ENCODE results near the gene FAHD2B. TPM values are rescaled to one million over a fixed set of nuclear protein-coding genes. Genes with fewer than 3 reads are reported as not detected.
A peak's percentile ranks its signal among the peaks of the same experiment; 100 is the strongest.
"Not testable (repeated sequence)": the region's sequence is repeated elsewhere in the genome, so short reads cannot be mapped to it uniquely, and the experiment has no call there.

The FAHD2B gene
- polyA plus RNA-seq, 1 of the 3 experiments (the other 2 are of a cell fraction) = 13.3 TPM

- peaks cover 14% of the 10 kb centered on the region for H3K79me2 ChIP-seq (ENCODE audit: insufficient read depth)
- not testable (repeated sequence) for H4K20me1 ChIP-seq (ENCODE audit: insufficient read depth); H3F3A ChIP-seq (replicated peaks; ENCODE audit: insufficient read depth); H3K27me3 ChIP-seq (ENCODE audit: insufficient read depth); H3K9me2 ChIP-seq; H3K9me3 ChIP-seq; H3K4me1 ChIP-seq (ENCODE audit: control insufficient read depth in 1 of 2, insufficient read depth in 2 of 2, low read depth in 1 of 2, low read length in 1 of 2); H3K36me3 ChIP-seq (replicated peaks in 1 of 2; ENCODE audit: control insufficient read depth in 1 of 2, insufficient read depth in 2 of 2, low read length in 1 of 2)
- TF ChIP-seq YY1 (IDR thresholded peaks at IDR 0.05; ENCODE audit: low read depth) (0 out of 2 replicates have a peak, but pooled peaks have one; percentile 25), SMC3 (IDR thresholded peaks at IDR 0.05; ENCODE audit: low read depth, low read length) (peak; percentile 8; the same call in 1 of the 2 replicates), MAX (IDR thresholded peaks at IDR 0.05; ENCODE audit: low read depth) (0 out of 2 replicates have a peak, but pooled peaks have one; percentile 18), MXI1 (IDR thresholded peaks at IDR 0.05; ENCODE audit: low read depth, low read length) (peak; percentile 24; the same call in 1 of the 2 replicates)
- TF ChIP-seq, protein P1, sequence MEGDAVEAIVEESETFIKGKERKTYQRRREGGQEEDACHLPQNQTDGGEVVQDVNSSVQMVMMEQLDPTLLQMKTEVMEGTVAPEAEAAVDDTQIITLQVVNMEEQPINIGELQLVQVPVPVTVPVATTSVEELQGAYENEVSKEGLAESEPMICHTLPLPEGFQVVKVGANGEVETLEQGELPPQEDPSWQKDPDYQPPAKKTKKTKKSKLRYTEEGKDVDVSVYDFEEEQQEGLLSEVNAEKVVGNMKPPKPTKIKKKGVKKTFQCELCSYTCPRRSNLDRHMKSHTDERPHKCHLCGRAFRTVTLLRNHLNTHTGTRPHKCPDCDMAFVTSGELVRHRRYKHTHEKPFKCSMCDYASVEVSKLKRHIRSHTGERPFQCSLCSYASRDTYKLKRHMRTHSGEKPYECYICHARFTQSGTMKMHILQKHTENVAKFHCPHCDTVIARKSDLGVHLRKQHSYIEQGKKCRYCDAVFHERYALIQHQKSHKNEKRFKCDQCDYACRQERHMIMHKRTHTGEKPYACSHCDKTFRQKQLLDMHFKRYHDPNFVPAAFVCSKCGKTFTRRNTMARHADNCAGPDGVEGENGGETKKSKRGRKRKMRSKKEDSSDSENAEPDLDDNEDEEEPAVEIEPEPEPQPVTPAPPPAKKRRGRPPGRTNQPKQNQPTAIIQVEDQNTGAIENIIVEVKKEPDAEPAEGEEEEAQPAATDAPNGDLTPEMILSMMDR (IDR thresholded peaks at IDR 0.05) = peak; percentile 24
- peak within 1 kb of the TSS; percentile 99 for H3K4me2 ChIP-seq
- CTCF ChIA-PET = interaction anchor here (0.7 to 2.9 kb wide), 21 partner anchors 9 to 707 kb away, joined by 3 to 37 read pairs (median 4); partner anchors contain the start of genes ANKRD39, CNNM3 and CNNM4
- H3K9ac ChIP-seq = peak within 1 kb of the TSS; percentile 78
- peak within 1 kb of the TSS; percentile 66 to 93 for H3K4me3 ChIP-seq (ENCODE audit: low read depth in 2 of 2, low read length in 1 of 2)
- WGBS (ENCODE audit: low lambda C conversion rate) = 2% methylated on average over 15 of the region's 74 CpGs
- H3K27ac ChIP-seq (ENCODE audit: low read depth in 2 of 2, low read length in 1 of 2) = peak within 1 kb of the TSS; percentile 75 to 88
- DNase-seq = peak; percentile 87
- peak within 1 kb of the TSS; percentile 100 for H2AFZ ChIP-seq (ENCODE audit: low read depth)
- POLR2A ChIA-PET = interaction anchor here (0.6 kb wide), 1 partner anchor 476 kb away, joined by 3 read pairs; no protein-coding TSS in a partner anchor
Measured at GRCh38 chr2:97113050-97113881, 18.6 kb upstream of the FAHD2B start, which contains the start of gene ANKRD36. Gene ANKRD36, plus strand, starts transcription at chr2:97113153. Its CDS starts 587 bp downstream, at chr2:97113740.

DNA sequence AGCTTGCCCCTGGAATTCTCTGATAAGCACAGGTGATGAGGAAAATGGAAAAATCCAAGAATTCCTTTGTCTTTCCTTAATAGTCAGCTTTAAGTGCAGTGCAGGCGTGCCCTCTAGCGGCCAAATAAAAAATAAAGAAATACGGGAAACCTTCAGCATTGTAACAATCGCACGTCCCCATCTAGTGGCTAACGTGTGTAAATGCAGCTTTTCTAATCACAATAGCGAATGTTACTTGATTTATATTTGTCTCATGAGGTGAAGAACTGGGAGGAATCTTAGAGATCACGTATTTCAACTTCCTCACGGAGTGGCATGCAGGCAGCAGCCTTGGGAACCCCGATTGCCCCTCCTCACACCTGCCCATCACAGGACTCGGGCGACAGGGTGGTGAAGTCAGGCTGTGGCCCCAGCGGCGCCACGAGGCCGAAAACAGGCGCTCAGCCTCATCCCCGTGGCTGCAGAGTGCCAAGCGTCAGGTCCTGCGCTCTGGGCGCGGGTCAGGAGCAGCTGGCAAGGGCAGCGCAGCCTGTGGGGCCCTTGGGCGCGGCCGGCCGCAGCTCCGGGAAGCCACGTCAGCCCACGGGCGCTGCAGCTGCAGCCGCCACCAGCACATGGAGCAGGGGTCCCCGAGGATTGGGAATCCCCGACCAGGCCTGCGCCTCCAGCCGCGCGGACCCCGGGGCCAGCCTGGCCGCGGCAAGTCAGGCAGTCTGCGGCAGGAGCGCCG is 17.8 kb upstream of the FAHD2B start:
- peak overlapping the region; percentile 99 for H3K4me2 ChIP-seq
- H3K27ac ChIP-seq (ENCODE audit: low read depth in 2 of 2, low read length in 1 of 2) = peak overlapping the region; percentile 75 to 88
- peaks cover 14% of the 10 kb centered on the region for H3K79me2 ChIP-seq (ENCODE audit: insufficient read depth)
- CTCF ChIA-PET = interaction anchor here (0.7 to 2.9 kb wide), 27 partner anchors 8 to 706 kb away, joined by 3 to 37 read pairs (median 4); partner anchors contain the start of genes ANKRD39, CNNM3 and CNNM4
- peak; percentile 47 for DNase-seq
- under 1% methylated on average over 18 of the region's 44 CpGs for WGBS (ENCODE audit: low lambda C conversion rate)
- not testable (repeated sequence) for H3K36me3 ChIP-seq (replicated peaks in 1 of 2; ENCODE audit: control insufficient read depth in 1 of 2, insufficient read depth in 2 of 2, low read length in 1 of 2); H3F3A ChIP-seq (replicated peaks; ENCODE audit: insufficient read depth); H3K27me3 ChIP-seq (ENCODE audit: insufficient read depth); H3K4me1 ChIP-seq (ENCODE audit: control insufficient read depth in 1 of 2, insufficient read depth in 2 of 2, low read depth in 1 of 2, low read length in 1 of 2); H3K9me2 ChIP-seq; H3K9me3 ChIP-seq; H4K20me1 ChIP-seq (ENCODE audit: insufficient read depth)
- peak overlapping the region; percentile 100 for H2AFZ ChIP-seq (ENCODE audit: low read depth)
- H3K9ac ChIP-seq = peak overlapping the region; percentile 78
- POLR2A ChIA-PET = interaction anchor here (0.6 kb wide), 1 partner anchor 475 kb away, joined by 3 read pairs; no protein-coding TSS in a partner anchor
- H3K4me3 ChIP-seq (ENCODE audit: low read depth in 2 of 2, low read length in 1 of 2) = peak overlapping the region; percentile 66 to 93
- TF ChIP-seq SMC3 (IDR thresholded peaks at IDR 0.05; ENCODE audit: low read depth, low read length) = peak; percentile 50
- TF ChIP-seq RAD21 (IDR thresholded peaks at IDR 0.05; ENCODE audit: low read length) = peak; percentile 74
- TF ChIP-seq, protein P1 (IDR thresholded peaks at IDR 0.05) = peak; percentile 92

DNA sequence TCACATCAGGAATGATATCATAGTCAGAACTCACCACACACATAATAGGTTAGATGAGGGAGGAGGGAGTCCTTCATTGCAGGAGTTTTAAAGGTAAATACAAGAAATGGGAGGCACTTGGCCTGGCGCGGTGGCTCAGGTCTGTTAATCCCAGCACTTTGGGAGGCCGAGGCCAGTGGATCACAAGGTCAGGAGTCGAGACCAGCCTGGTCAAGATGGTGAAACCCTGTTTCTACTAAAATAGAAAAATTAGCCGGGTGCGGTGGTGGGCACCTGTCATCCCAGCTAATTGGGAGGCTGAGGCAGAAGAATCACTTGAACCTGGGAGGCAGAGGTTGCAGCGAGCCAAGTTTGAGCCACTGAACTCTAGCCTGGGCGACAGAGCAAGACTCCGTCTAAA is 16.6 kb upstream of the FAHD2B start:
- 77% methylated on average over 9 of the region's 9 CpGs for WGBS (ENCODE audit: low lambda C conversion rate)
- H3K27ac ChIP-seq (ENCODE audit: low read depth in 2 of 2, low read length in 1 of 2); POLR2A ChIA-PET; H3K4me2 ChIP-seq; H2AFZ ChIP-seq (ENCODE audit: low read depth); H3K9ac ChIP-seq; DNase-seq; H3K27me3 ChIP-seq (ENCODE audit: insufficient read depth); H3K4me3 ChIP-seq (ENCODE audit: low read depth in 2 of 2, low read length in 1 of 2); H3K9me3 ChIP-seq; H3F3A ChIP-seq (replicated peaks; ENCODE audit: insufficient read depth); H3K9me2 ChIP-seq; H3K4me1 ChIP-seq (ENCODE audit: control insufficient read depth in 1 of 2, insufficient read depth in 2 of 2, low read depth in 1 of 2, low read length in 1 of 2); H4K20me1 ChIP-seq (ENCODE audit: insufficient read depth); H3K36me3 ChIP-seq (replicated peaks in 1 of 2; ENCODE audit: control insufficient read depth in 1 of 2, insufficient read depth in 2 of 2, low read length in 1 of 2): not testable (repeated sequence)
- CTCF ChIA-PET = interaction anchor here (1.8 to 2.9 kb wide), 4 partner anchors 95 to 161 kb away, joined by 7 to 37 read pairs (median 10); no protein-coding TSS in a partner anchor
- peaks cover 12% of the 10 kb centered on the region for H3K79me2 ChIP-seq (ENCODE audit: insufficient read depth)

GRCh38 chr2:97106878-97107277 is 12.2 kb upstream of the FAHD2B start:
- H3K27ac ChIP-seq (ENCODE audit: low read depth in 2 of 2, low read length in 1 of 2); H3K79me2 ChIP-seq (ENCODE audit: insufficient read depth); H3K9me3 ChIP-seq; H3K4me3 ChIP-seq (ENCODE audit: low read depth in 2 of 2, low read length in 1 of 2); CTCF ChIA-PET; H3F3A ChIP-seq (replicated peaks; ENCODE audit: insufficient read depth); H2AFZ ChIP-seq (ENCODE audit: low read depth); H3K9me2 ChIP-seq; DNase-seq; H3K9ac ChIP-seq; POLR2A ChIA-PET; H3K4me2 ChIP-seq; H3K36me3 ChIP-seq (replicated peaks in 1 of 2; ENCODE audit: control insufficient read depth in 1 of 2, insufficient read depth in 2 of 2, low read length in 1 of 2); H4K20me1 ChIP-seq (ENCODE audit: insufficient read depth); H3K4me1 ChIP-seq (ENCODE audit: control insufficient read depth in 1 of 2, insufficient read depth in 2 of 2, low read depth in 1 of 2, low read length in 1 of 2); H3K27me3 ChIP-seq (ENCODE audit: insufficient read depth): not testable (repeated sequence)
- WGBS (ENCODE audit: low lambda C conversion rate) = 43% methylated on average over 2 of the region's 2 CpGs
